ENCODE results near the gene TMEM131.

DNA sequence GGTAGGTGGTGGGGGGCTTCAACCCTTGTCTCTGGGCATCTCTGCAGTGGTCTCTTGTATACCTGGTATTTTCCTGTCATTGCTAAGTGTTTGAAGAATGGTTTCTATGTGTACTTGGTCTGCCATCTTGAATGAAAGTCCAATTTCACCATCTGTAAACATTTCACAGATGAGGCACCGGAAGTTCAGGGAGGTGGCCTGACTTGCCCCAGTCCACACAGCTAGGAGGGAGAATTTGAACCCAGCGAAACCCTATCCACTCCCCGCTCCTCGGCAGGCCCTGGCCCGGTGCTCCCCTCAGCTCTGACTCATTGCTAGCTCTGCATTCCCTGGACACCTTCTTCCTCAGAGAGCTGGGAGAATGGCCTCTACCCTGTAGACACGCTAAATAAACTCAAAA lies 251.8 kb downstream of the TMEM131 start:
- TF ChIP-seq CTCF (IDR thresholded peaks at IDR 0.05 in 2 of 3, conservative IDR thresholded peaks at IDR 0.05 in 1 of 3; ENCODE audit: control insufficient read depth in 2 of 3, extremely low read depth in 1 of 3, insufficient read depth in 1 of 3, low read depth in 3 of 3, low read length in 3 of 3) (no peak), POLR2AphosphoS2 (IDR thresholded peaks at IDR 0.05; ENCODE audit: low read depth, low read length) (no peak), NFYB (IDR thresholded peaks at IDR 0.05; ENCODE audit: insufficient read depth, low read depth, low read length) (no peak), BCL11A (IDR thresholded peaks at IDR 0.05; ENCODE audit: low read depth, low read length) (no peak), ZNF384 (IDR thresholded peaks at IDR 0.05; ENCODE audit: borderline replicate concordance, low read depth, low read length) (no peak), MYB (IDR thresholded peaks at IDR 0.05; ENCODE audit: borderline replicate concordance, low read depth, low read length) (no peak), EZH2 (IDR thresholded peaks at IDR 0.05; ENCODE audit: borderline replicate concordance, control insufficient read depth, low read depth, low read length) (no peak)

Data from GM12878 (cell line).